Measurements from ENCODE around the gene ANP32A. TPM values are rescaled to one million over a fixed set of nuclear protein-coding genes. Genes with fewer than 3 reads are reported as not detected.

Gene ANP32A
- total RNA-seq, 1 experiment from 2014 or later: 110 TPM

- peaks cover 31% of the 10 kb centered on the region for H3K36me3 ChIP-seq
- H3K27ac ChIP-seq: no peak overlapping the region
- H3K9me3 ChIP-seq (replicated peaks): no peaks in the 10 kb centered on the region
- H3K4me3 ChIP-seq: no peak overlapping the region
- no peak for DNase-seq (ENCODE audit: low read depth in 1 of 2, low spot score in 2 of 2)
- H3K27me3 ChIP-seq (replicated peaks): no peaks in the 10 kb centered on the region
- H3K4me1 ChIP-seq (replicated peaks): no peaks in the 10 kb centered on the region
Measured at GRCh38 chr15:68800875-68801274, 19.8 kb downstream of the ANP32A start.

- no peak for DNase-seq (ENCODE audit: low read depth in 1 of 2, low spot score in 2 of 2)
- no peaks in the 10 kb centered on the region for H3K27me3 ChIP-seq (replicated peaks)
- H3K9me3 ChIP-seq (replicated peaks): no peaks in the 10 kb centered on the region
- H3K36me3 ChIP-seq: peaks cover 22% of the 10 kb centered on the region
- no peaks in the 10 kb centered on the region for H3K4me1 ChIP-seq (replicated peaks)
- no peak overlapping the region for H3K4me3 ChIP-seq
- no peak overlapping the region for H3K27ac ChIP-seq
Measured at GRCh38 chr15:68798346-68799094, 22.2 kb downstream of the ANP32A start.

- no peak overlapping the region for H3K27ac ChIP-seq
- no peaks in the 10 kb centered on the region for H3K4me1 ChIP-seq (replicated peaks)
- H3K9me3 ChIP-seq (replicated peaks): no peaks in the 10 kb centered on the region
- no peaks in the 10 kb centered on the region for H3K27me3 ChIP-seq (replicated peaks)
- peaks cover 19% of the 10 kb centered on the region for H3K36me3 ChIP-seq
- H3K4me3 ChIP-seq: no peak overlapping the region
- DNase-seq (ENCODE audit: low read depth in 1 of 2, low spot score in 2 of 2): no peak
Measured at GRCh38 chr15:68797599-68798345, 22.9 kb downstream of the ANP32A start.

GRCh38 chr15:68797191-68797590 lies 23.5 kb downstream of the ANP32A start:
- no peak overlapping the region for H3K4me3 ChIP-seq
- no peaks in the 10 kb centered on the region for H3K4me1 ChIP-seq (replicated peaks)
- peaks cover 16% of the 10 kb centered on the region for H3K36me3 ChIP-seq
- H3K27me3 ChIP-seq (replicated peaks): no peaks in the 10 kb centered on the region
- no peak for DNase-seq (ENCODE audit: low read depth in 1 of 2, low spot score in 2 of 2)
- no peaks in the 10 kb centered on the region for H3K9me3 ChIP-seq (replicated peaks)
- H3K27ac ChIP-seq: no peak overlapping the region

- no peak for DNase-seq (ENCODE audit: low read depth in 1 of 2, low spot score in 2 of 2)
- Histone ChIP-seq H3K4me3 (no peak overlapping the region), H3K27ac (no peak overlapping the region), H3K27me3 (replicated peaks) (no peaks in the 10 kb centered on the region), H3K9me3 (replicated peaks) (no peaks in the 10 kb centered on the region), H3K36me3 (peaks cover 16% of the 10 kb centered on the region), H3K4me1 (replicated peaks) (no peaks in the 10 kb centered on the region)
Measured at GRCh38 chr15:68796576-68796975, 24.1 kb downstream of the ANP32A start.

- Histone ChIP-seq H3K4me1 (replicated peaks) (no peaks in the 10 kb centered on the region), H3K4me3 (no peak overlapping the region), H3K27me3 (replicated peaks) (no peaks in the 10 kb centered on the region), H3K27ac (no peak overlapping the region), H3K36me3 (peaks cover 16% of the 10 kb centered on the region), H3K9me3 (replicated peaks) (0 out of 2 replicates have a peak, but pooled peaks cover 2% of the 10 kb centered on the region)
- no peak for DNase-seq (ENCODE audit: low read depth in 1 of 2, low spot score in 2 of 2)
Measured at GRCh38 chr15:68795298-68795848, 25.3 kb downstream of the ANP32A start.

- H3K4me1 ChIP-seq (replicated peaks): peaks cover 5% of the 10 kb centered on the region; the same call in 1 of the 2 replicates
- H3K4me3 ChIP-seq: no peak overlapping the region
- H3K36me3 ChIP-seq: peaks cover 17% of the 10 kb centered on the region
- DNase-seq (ENCODE audit: low read depth in 1 of 2, low spot score in 2 of 2): no peak
- H3K9me3 ChIP-seq (replicated peaks): 0 out of 2 replicates have a peak, but pooled peaks cover 2% of the 10 kb centered on the region
- H3K27ac ChIP-seq: no peak overlapping the region
- no peaks in the 10 kb centered on the region for H3K27me3 ChIP-seq (replicated peaks)
Measured at GRCh38 chr15:68794863-68795262, 25.8 kb downstream of the ANP32A start.

- H3K27ac ChIP-seq: no peak overlapping the region
- peaks cover 21% of the 10 kb centered on the region for H3K36me3 ChIP-seq
- H3K4me1 ChIP-seq (replicated peaks): peaks cover 6% of the 10 kb centered on the region; the same call in 1 of the 2 replicates
- H3K27me3 ChIP-seq (replicated peaks): no peaks in the 10 kb centered on the region
- 0 out of 2 replicates have a peak, but pooled peaks cover 2% of the 10 kb centered on the region for H3K9me3 ChIP-seq (replicated peaks)
- DNase-seq (ENCODE audit: low read depth in 1 of 2, low spot score in 2 of 2): no peak
- H3K4me3 ChIP-seq: no peak overlapping the region
Measured at GRCh38 chr15:68794307-68794706, 26.4 kb downstream of the ANP32A start.

GRCh38 chr15:68793776-68794175 lies 26.9 kb downstream of the ANP32A start:
- no peak for DNase-seq (ENCODE audit: low read depth in 1 of 2, low spot score in 2 of 2)
- H3K4me3 ChIP-seq: no peak overlapping the region
- peaks cover 6% of the 10 kb centered on the region; the same call in 1 of the 2 replicates for H3K4me1 ChIP-seq (replicated peaks)
- H3K27me3 ChIP-seq (replicated peaks): no peaks in the 10 kb centered on the region
- no peak overlapping the region for H3K27ac ChIP-seq
- 0 out of 2 replicates have a peak, but pooled peaks cover 2% of the 10 kb centered on the region for H3K9me3 ChIP-seq (replicated peaks)
- H3K36me3 ChIP-seq: peaks cover 26% of the 10 kb centered on the region

- DNase-seq (ENCODE audit: low read depth in 1 of 2, low spot score in 2 of 2): no peak
- 0 out of 2 replicates have a peak, but pooled peaks cover 2% of the 10 kb centered on the region for H3K9me3 ChIP-seq (replicated peaks)
- H3K36me3 ChIP-seq: peaks cover 31% of the 10 kb centered on the region
- H3K27ac ChIP-seq: no peak overlapping the region
- H3K27me3 ChIP-seq (replicated peaks): no peaks in the 10 kb centered on the region
- H3K4me3 ChIP-seq: no peak overlapping the region
- peaks cover 6% of the 10 kb centered on the region; the same call in 1 of the 2 replicates for H3K4me1 ChIP-seq (replicated peaks)
Measured at GRCh38 chr15:68792901-68793766, 27.6 kb downstream of the ANP32A start.

GRCh38 chr15:68791431-68792283 lies 29.0 kb downstream of the ANP32A start:
- Histone ChIP-seq H3K9me3 (replicated peaks) (0 out of 2 replicates have a peak, but pooled peaks cover 2% of the 10 kb centered on the region), H3K27me3 (replicated peaks) (no peaks in the 10 kb centered on the region), H3K36me3 (peaks cover 38% of the 10 kb centered on the region), H3K27ac (no peak overlapping the region), H3K4me1 (replicated peaks) (peaks cover 6% of the 10 kb centered on the region; the same call in 1 of the 2 replicates), H3K4me3 (no peak overlapping the region)
- DNase-seq (ENCODE audit: low read depth in 1 of 2, low spot score in 2 of 2): no peak

- Histone ChIP-seq H3K27me3 (replicated peaks) (no peaks in the 10 kb centered on the region), H3K4me3 (no peak overlapping the region), H3K9me3 (replicated peaks) (0 out of 2 replicates have a peak, but pooled peaks cover 2% of the 10 kb centered on the region), H3K4me1 (replicated peaks) (peaks cover 6% of the 10 kb centered on the region; the same call in 1 of the 2 replicates), H3K36me3 (peaks cover 38% of the 10 kb centered on the region), H3K27ac (no peak overlapping the region)
- no peak for DNase-seq (ENCODE audit: low read depth in 1 of 2, low spot score in 2 of 2)
Measured at GRCh38 chr15:68790910-68791309, 29.8 kb downstream of the ANP32A start.
